Hematopoietic multipotent progenitor cell treated with erythropoietin and hydrocortisone succinate and interleukin-3 and kit ligand, for 15 days (in vitro differentiated cells): ENCODE results near the gene ANGEL2.

Source experiments
- DNase-seq: peaks from one replicate; pipeline ENCODE4 v3.0.0-alpha.2; 2015; ENCODE audit warnings: low spot score

Gene ANGEL2

DNA sequence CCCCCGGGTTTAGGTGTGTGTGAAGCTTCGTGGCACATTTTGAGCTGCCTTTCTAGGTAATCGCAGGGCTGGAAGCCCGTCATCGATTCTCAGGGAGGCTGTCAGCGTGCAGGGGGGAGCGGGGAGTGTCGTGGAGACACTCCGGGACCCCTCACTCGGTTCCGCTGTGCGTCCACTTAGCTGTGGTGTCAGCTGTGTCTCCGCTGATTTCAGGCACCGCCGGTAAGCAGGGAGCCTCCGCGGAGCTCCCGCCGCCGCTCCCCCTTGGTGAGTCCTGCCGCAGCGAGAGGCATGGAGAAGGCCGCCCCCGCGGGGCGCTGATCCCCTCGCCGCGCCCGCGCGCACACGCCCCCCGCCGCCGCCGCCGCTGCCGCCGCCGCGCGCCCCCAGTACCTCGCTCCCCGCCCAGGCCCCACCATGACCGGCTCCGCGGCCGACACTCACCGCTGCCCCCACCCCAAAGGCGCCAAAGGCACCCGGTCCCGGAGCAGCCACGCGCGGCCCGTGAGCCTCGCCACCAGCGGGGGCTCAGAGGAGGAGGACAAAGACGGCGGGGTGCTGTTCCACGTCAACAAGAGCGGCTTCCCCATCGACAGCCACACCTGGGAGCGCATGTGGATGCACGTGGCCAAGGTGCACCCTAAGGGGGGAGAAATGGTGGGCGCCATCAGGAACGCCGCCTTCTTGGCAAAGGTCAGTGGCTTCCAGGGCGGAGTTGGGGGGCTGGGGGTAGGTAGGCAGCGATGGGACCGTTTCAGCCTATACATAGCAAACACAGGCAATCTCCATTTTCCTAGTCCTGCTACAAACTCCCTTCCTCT lies 64.3 kb downstream of the ANGEL2 start:
- no peak for DNase-seq

DNA sequence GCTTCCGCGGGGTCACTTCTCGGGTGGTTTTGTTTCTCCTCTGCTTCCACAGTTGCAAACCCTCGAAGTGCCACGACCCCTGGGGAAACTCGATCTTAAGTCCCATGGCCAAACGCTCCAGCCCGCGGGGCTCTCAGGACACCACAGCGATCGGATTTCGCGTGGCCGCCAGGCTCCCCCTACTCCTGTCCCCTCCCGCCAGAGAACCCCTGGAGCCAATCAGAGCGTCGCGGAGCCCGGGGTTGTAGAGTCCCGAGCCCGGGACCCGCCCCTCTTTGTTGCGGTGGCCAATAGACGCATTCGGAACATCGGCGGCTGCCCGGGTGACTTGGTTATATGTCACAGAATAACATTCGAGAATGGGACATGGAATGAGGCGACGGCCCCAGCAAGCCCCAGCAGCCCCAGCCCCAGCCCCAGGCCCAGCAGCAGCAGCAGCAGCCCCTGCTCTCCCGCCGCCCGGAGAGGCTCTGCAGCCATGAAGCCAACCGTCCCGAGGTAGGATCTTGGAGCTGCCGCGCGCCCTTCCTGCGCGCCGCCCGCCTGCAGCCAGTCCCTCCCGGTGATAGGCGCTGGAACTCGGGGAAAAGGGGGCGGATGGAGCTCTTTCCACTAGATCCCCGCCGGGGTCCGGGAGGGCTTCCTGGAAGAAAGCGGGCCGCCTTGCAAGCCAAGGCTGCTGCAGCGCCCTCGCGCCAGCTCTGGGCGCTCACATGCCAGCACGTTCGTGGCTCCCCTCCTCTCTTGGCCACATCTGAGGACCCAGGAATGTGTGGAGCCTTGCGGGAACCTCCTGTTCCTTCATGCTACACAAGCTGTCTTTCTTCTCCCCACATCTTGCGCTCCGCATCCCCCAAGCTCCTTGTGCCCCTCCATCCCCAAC lies 65.2 kb downstream of the ANGEL2 start, which contains the start of gene VASH2:
Gene VASH2 (plus strand): TSS at position 299 of the 883 bp plus-strand sequence. CDS start 1,002 bp downstream, outside the sequence.
- DNase-seq, result no peak

DNA sequence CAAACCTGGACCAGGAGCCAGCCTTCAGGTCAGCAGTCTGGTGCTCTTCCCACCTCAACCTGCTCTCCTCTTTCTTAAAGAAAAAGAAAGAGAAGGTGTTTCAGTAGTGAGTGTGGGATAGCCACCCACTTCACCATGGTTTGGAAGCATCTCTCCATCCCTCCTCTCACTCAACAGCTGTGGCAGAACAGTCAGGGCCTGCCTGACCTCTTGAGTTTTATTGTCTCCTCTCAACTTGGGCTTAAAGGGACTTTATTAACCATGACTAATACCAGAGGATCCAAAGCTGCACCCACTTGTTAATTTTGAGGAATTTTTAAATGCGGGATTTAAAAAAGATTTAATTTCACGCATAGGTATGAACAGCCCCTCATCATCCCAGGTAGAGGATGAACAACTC lies 65.9 kb downstream of the ANGEL2 start:
- no peak for DNase-seq

DNA sequence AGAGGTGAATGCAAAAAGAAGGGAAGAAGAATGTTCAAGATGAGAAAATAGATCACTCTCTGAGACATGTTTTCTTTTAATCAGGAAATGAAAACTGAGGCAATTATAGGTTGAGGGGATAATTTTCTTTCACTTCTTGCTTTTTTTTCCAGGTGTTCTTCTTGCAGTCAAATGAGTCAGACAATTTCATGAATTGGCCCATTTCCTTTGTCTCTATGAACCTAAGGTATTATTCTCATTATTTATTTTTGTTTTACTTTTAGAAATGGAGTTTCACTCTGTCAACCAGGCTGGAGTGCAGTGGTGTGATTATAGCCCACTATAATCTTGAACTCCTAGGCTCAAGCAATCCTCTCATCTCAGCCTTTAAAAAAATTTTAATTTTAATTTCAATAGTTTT lies 68.8 kb downstream of the ANGEL2 start:
- DNase-seq, result no peak

DNA sequence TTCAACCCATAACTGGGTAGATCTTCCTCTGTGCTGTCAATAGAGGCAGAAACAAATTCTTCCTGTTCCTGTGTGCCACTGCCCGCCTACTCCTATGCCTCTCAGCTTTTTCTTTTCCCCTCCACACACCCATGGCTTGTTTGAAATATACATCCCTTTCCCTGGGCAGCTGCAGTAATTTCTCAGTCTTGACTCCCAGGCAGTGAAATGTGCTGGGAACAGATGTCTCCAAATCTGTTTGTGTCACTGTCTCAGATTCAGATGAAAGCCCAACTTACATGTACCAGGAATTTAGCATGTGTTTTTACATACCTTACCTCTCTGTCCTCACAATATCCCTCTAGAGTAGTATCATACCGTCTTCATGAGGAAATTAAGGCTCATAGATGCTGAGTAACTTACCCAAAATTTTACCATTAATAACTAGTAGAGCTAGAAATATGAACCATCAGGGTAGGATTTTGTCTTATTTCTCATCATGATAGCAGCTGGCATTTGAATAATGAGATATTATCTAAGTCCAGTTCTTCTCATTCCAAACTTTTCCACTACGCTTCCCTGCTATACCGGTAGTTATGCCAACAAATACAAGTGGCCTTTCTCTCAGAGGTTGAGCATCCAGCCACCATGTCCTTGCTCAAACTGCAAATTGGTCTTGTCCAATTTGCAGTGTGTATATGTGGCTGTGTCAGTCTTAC lies 70.1 kb downstream of the ANGEL2 start:
- DNase-seq, result no peak

DNA sequence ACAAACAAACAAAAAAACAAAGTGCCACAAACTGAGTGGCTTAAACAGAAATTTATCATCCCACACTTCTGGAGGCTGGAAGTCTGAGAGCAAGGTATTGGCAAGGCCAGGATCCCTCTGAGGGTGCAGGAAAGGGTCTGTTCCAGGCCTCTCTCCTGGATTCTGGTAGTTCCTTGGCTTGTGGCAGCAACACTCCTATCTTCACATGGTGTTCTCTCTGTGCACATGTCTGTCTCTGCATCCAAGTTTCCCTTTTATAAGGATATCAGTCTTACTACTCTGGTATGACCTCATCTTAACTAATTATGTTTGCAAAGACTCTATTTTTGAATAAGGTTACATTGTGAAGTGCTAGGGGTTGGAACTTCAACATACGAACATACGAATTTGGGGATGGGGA lies 70.6 kb downstream of the ANGEL2 start:
- no peak for DNase-seq

DNA sequence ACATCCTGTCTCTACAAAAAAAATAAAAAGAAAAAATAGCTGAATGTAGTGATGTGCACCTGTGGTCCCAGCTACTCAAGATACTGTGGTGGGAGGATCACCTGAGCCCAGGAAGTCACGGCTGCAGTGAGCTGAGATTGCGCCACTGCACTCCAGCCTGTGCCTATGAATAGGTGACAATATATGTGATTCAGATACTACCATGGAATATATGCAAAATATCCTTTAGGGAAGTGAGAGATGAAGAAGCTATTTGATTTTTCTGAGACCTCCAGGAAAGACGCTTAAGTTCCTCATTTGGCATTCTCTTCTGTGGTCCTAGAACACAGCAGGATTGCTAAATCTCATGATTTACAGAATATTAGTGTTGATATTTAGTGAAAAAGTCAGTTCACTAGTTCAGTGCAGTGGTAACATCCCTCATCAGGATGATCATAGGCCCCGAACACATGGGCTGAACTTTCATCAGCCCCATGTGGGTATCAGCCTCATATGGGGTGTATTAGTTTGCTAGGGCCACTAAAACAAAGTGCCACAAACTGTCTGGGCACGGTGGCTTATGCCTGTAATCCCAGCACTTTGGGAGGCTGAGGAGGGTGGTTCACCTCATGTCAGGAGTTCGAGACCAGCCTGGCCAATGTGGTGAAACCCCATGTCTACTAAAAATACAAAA lies 71.3 kb downstream of the ANGEL2 start:
- no peak for DNase-seq

DNA sequence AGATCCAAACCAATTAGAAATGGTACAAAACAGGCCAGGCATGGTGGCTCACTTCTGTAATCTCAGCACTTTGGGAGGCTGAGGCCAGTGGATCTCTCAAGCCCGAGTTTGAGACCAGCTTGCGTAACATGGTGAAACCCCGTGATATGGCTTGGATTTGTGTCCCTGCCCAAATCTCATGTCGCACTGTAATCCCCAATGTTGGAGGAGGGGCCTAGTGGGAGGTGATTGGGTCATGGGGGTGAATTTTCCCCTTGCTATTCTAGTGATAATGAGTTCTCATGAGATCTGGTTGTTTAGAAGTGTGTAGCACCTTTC lies 72.3 kb downstream of the ANGEL2 start:
- DNase-seq, result no peak

DNA sequence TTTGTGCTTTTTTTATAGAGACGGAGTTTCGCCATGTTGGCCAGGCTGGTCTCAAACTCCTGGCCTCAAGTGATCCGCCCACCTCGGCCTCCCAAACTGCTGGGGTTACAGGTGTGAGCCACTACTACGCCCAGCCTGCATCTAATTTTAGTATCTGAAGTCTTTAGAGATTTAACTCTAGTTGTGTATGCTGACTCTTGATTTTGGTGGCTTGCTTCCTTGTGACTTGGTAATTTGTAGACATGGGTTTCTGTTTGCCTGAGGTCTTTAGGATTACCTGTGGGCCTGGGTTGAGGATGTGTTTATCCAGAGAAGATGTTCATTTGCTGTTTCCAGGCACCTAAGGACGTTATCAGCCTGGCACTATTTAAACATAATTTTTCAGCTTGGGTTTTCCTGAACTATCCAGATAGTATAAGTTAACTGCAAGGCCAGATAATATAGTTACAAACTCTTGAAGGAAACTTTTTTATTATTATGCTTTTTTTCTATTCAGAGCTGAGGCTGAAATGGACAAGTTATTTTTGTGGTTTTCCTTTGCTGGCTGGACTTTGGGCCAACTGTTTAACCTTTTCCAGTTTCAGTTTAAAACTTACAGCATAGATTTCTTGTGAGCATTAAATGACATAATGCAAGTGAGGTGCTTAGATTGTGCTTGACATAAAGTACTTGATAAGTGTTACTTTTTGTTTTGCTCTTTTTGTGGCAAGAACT lies 72.8 kb downstream of the ANGEL2 start:
- DNase-seq, result no peak
